Vagina (tissue), 2 donors: ENCODE measurements around the gene SCN5A. TPM values are rescaled to one million over a fixed set of nuclear protein-coding genes. Genes with fewer than 3 reads are reported as not detected.

Source experiments
- DNase-seq, 2 donors: peaks; one replicate each; pipeline ENCODE4 v3.0.0-alpha.2; 2017; ENCODE audit errors: extremely low spot score in 2 of 2
- H3K27ac ChIP-seq: fragments of 200-600 bp; sonication (generic); one replicate; pipeline ENCODE4 v1.5.1; 2019
- H3K27me3 ChIP-seq: fragments of 200-600 bp; sonication (generic); one replicate; pipeline ENCODE4 v1.5.1; 2019
- H3K36me3 ChIP-seq, 2 donors: fragments of 200-600 bp; sonication (generic); one replicate each; pipeline ENCODE4 v1.5.1; 2017 to 2019
- H3K4me1 ChIP-seq: fragments of 200-600 bp; sonication (generic); one replicate; pipeline ENCODE4 v1.5.1; 2019
- H3K4me3 ChIP-seq, 2 donors: fragments of 200-600 bp; sonication (generic); 1 replicate in 1 of 2; 2 replicates in 1 of 2; pipeline ENCODE4 v1.5.1; 2016 to 2019
- H3K9me3 ChIP-seq: fragments of 200-600 bp; sonication (generic); one replicate; pipeline ENCODE4 v1.5.1; 2019
- CTCF ChIP-seq, 3 experiments: fragments of 450-650 bp in 2 of 3; fragments of 200-600 bp in 1 of 3; sonication (generic) in 1 of 3; IDR thresholded peaks; one replicate each; pipeline ENCODE4 v1.5.1; 2017 to 2019; ENCODE audit warnings: antibody characterized with exemption in 3 of 3, mild to moderate bottlenecking in 2 of 3, moderate library complexity in 2 of 3
- POLR2A ChIP-seq, 2 donors: fragments of 450-650 bp; IDR thresholded peaks; one replicate each; pipeline ENCODE4 v1.6.1; 2017; ENCODE audit warnings: antibody characterized with exemption in 2 of 2, mild to moderate bottlenecking in 2 of 2, moderate library complexity in 2 of 2
- POLR2AphosphoS5 ChIP-seq, 2 donors: sonication (generic); formaldehyde crosslinking; IDR thresholded peaks; one replicate each; pipeline ENCODE4 v1.9.0; 2017; ENCODE audit warnings: antibody characterized with exemption in 2 of 2, mild to moderate bottlenecking in 2 of 2, low read depth in 1 of 2; ENCODE audit not compliant: insufficient read depth in 1 of 2
- intact Hi-C: fragments of 100-400 bp; cut with DNase I; formaldehyde crosslinking; loops from one replicate; pipeline ENCODE4 v1.15.1; 2023
- small RNA-seq: library from RNA; depleted of rRNA; stranded (forward); fragments of <200 nt; gene quantifications from one replicate; pipeline ENCODE3, GENCODE V24; 2016
- total RNA-seq: library from RNA; depleted of rRNA; stranded (reverse); fragments of >200 nt; gene quantifications from one replicate; pipeline ENCODE4 v1.2.3, GENCODE V29; 2016

SCN5A gene
- total RNA-seq, 1 donor from 2014 or later = 9.3 TPM

- intact Hi-C loops = no loop called here
- Histone ChIP-seq H3K36me3 (peaks cover 0 to 18% of the 10 kb centered on the region in 2 donors), H3K4me3 (no peak overlapping the region), H3K27ac (no peak overlapping the region), H3K9me3 (no peaks in the 10 kb centered on the region), H3K27me3 (no peaks in the 10 kb centered on the region), H3K4me1 (peaks cover 10% of the 10 kb centered on the region)
- no peak for DNase-seq
- TF ChIP-seq POLR2A (IDR thresholded peaks at IDR 0.05) = no peak
- TF ChIP-seq POLR2AphosphoS5 (IDR thresholded peaks at IDR 0.05; ENCODE audit: insufficient read depth in 1 of 2, low read depth in 1 of 2) = no peak
- TF ChIP-seq CTCF (IDR thresholded peaks at IDR 0.05) = no peak
Measured at GRCh38 chr3:38500688-38501417, 148.6 kb downstream of the SCN5A start.

Small RNA genes lying within 50 kb of the gene (small RNA-seq; reads per million reads assigned to genes)
- gene RF00019 = not detected

Other genes starting within 250 kb of the SCN5A start
- gene ACVR2B, start 195.8 kb downstream of the SCN5A start, total RNA-seq = 3.7 TPM
- 8.8 TPM for gene EXOG, start 153.3 kb downstream of the SCN5A start, total RNA-seq
- gene SCN10A, start 166.5 kb upstream of the SCN5A start, total RNA-seq = not detected